Measurements from ENCODE around the gene SMIM15. TPM values are rescaled to one million over a fixed set of nuclear protein-coding genes. Genes with fewer than 3 reads are reported as not detected.

The SMIM15 gene
- polyA plus RNA-seq, 1 of the 3 experiments (the other 2 are of a cell fraction) = 51.1 TPM

GRCh38 chr5:61186634-61187033 is 24.4 kb upstream of the SMIM15 start:
- Histone ChIP-seq H4K20me1 (ENCODE audit: insufficient read depth) (no peaks in the 10 kb centered on the region), H3F3A (replicated peaks; ENCODE audit: insufficient read depth) (no peaks in the 10 kb centered on the region), H3K4me3 (ENCODE audit: low read depth in 2 of 2, low read length in 1 of 2) (no peak overlapping the region), H3K9me2 (no peaks in the 10 kb centered on the region), H3K4me2 (no peak overlapping the region), H3K27ac (ENCODE audit: low read depth in 2 of 2, low read length in 1 of 2) (no peak overlapping the region), H3K36me3 (replicated peaks in 1 of 2; ENCODE audit: control insufficient read depth in 1 of 2, insufficient read depth in 2 of 2, low read length in 1 of 2) (no peaks in the 10 kb centered on the region), H3K4me1 (ENCODE audit: control insufficient read depth in 1 of 2, insufficient read depth in 2 of 2, low read depth in 1 of 2, low read length in 1 of 2) (peaks cover 0 to 4% of the 10 kb centered on the region in 2 experiments; a peak in 1 of 4 replicates), H3K9me3 (no peaks in the 10 kb centered on the region), H3K9ac (no peak overlapping the region), H2AFZ (ENCODE audit: low read depth) (no peak overlapping the region), H3K79me2 (ENCODE audit: insufficient read depth) (no peaks in the 10 kb centered on the region), H3K27me3 (ENCODE audit: insufficient read depth) (no peaks in the 10 kb centered on the region)
- no peak for DNase-seq
- TF ChIP-seq RXRA (IDR thresholded peaks at IDR 0.05; ENCODE audit: borderline replicate concordance, low read depth) = no peak
- TF ChIP-seq SIN3A (IDR thresholded peaks at IDR 0.05; ENCODE audit: borderline replicate concordance, low read depth, low read length) = no peak
- no peak for TF ChIP-seq TEAD4 (IDR thresholded peaks at IDR 0.05; ENCODE audit: borderline replicate concordance, insufficient read depth)
- no peak for TF ChIP-seq GATA2 (CRISPR knock-in tag; IDR thresholded peaks at IDR 0.05)
- TF ChIP-seq JUND (IDR thresholded peaks at IDR 0.05) = no peak
- WGBS (ENCODE audit: low lambda C conversion rate) = 61% methylated on average over 2 of the region's 2 CpGs
- POLR2A ChIA-PET = no interaction called here
- CTCF ChIA-PET = no interaction called here

GRCh38 chr5:61184708-61185107 is 22.4 kb upstream of the SMIM15 start:
- H3K9ac ChIP-seq = no peak overlapping the region
- peaks cover 0 to 4% of the 10 kb centered on the region in 2 experiments; a peak in 1 of 4 replicates for H3K4me1 ChIP-seq (ENCODE audit: control insufficient read depth in 1 of 2, insufficient read depth in 2 of 2, low read depth in 1 of 2, low read length in 1 of 2)
- no peak overlapping the region for H3K27ac ChIP-seq (ENCODE audit: low read depth in 2 of 2, low read length in 1 of 2)
- no peaks in the 10 kb centered on the region for H4K20me1 ChIP-seq (ENCODE audit: insufficient read depth)
- H3K9me3 ChIP-seq = no peaks in the 10 kb centered on the region
- POLR2A ChIA-PET = no interaction called here
- no peak overlapping the region for H2AFZ ChIP-seq (ENCODE audit: low read depth)
- no peaks in the 10 kb centered on the region for H3K79me2 ChIP-seq (ENCODE audit: insufficient read depth)
- no peaks in the 10 kb centered on the region for H3K27me3 ChIP-seq (ENCODE audit: insufficient read depth)
- 93% methylated on average over 2 of the region's 2 CpGs for WGBS (ENCODE audit: low lambda C conversion rate)
- DNase-seq = no peak
- no peaks in the 10 kb centered on the region for H3K9me2 ChIP-seq
- no peak for TF ChIP-seq PBX3 (IDR thresholded peaks at IDR 0.05)
- no peak for TF ChIP-seq ZBTB33 (IDR thresholded peaks at IDR 0.05; ENCODE audit: borderline replicate concordance, low read depth)
- TF ChIP-seq USF1 (IDR thresholded peaks at IDR 0.05; ENCODE audit: borderline replicate concordance, low read depth) = no peak
- no peak for TF ChIP-seq RCOR1 (IDR thresholded peaks at IDR 0.05; ENCODE audit: low read length)
- TF ChIP-seq NFIC (IDR thresholded peaks at IDR 0.05; ENCODE audit: borderline replicate concordance) = no peak
- TF ChIP-seq ELF1 (IDR thresholded peaks at IDR 0.05) = no peak
- no peak for TF ChIP-seq IRF3 (IDR thresholded peaks at IDR 0.05; ENCODE audit: low read depth, low read length)
- no peak for TF ChIP-seq MXI1 (IDR thresholded peaks at IDR 0.05; ENCODE audit: low read depth, low read length)
- no peaks in the 10 kb centered on the region for H3F3A ChIP-seq (replicated peaks; ENCODE audit: insufficient read depth)
- no peak overlapping the region for H3K4me2 ChIP-seq
- no peak overlapping the region for H3K4me3 ChIP-seq (ENCODE audit: low read depth in 2 of 2, low read length in 1 of 2)
- no peaks in the 10 kb centered on the region for H3K36me3 ChIP-seq (replicated peaks in 1 of 2; ENCODE audit: control insufficient read depth in 1 of 2, insufficient read depth in 2 of 2, low read length in 1 of 2)
- CTCF ChIA-PET = no interaction called here
